Sigmoid colon (tissue), 7 donors: ENCODE results near the gene AHNAK. TPM values are rescaled to one million over a fixed set of nuclear protein-coding genes. Genes with fewer than 3 reads are reported as not detected.

ENCODE experiments used
- DNase-seq: peaks from one replicate; pipeline ENCODE4 v3.0.0-alpha.2; 2019
- H3K27ac ChIP-seq, 4 donors: fragments of 200-600 bp; sonication (generic); one replicate each; pipeline ENCODE4 v1.5.1; 2016 to 2019; ENCODE audit warnings: mild to moderate bottlenecking in 1 of 4
- H3K27me3 ChIP-seq, 3 donors: fragments of 200-600 bp; sonication (generic); one replicate each; pipeline ENCODE4 v1.5.1; 2019; ENCODE audit warnings: mild to moderate bottlenecking in 1 of 3
- H3K36me3 ChIP-seq, 4 donors: fragments of 200-600 bp; sonication (generic); one replicate each; pipeline ENCODE4 v1.5.1; 2016 to 2019
- H3K4me1 ChIP-seq, 4 donors: fragments of 200-600 bp; sonication (generic); one replicate each; pipeline ENCODE4 v1.5.1; 2017 to 2019
- H3K4me3 ChIP-seq, 4 donors: fragments of 200-600 bp; sonication (generic); one replicate each; pipeline ENCODE4 v1.5.1; 2017 to 2019; ENCODE audit warnings: mild to moderate bottlenecking in 2 of 4, moderate library complexity in 1 of 4
- H3K9me3 ChIP-seq, 4 donors: fragments of 200-600 bp in 3 of 4; sonication (generic) in 3 of 4; one replicate each; pipeline versions ENCODE4 v1.5.1 to v1.6.1; 2013 to 2019
- EP300 ChIP-seq, 4 donors: sonication (generic); formaldehyde crosslinking; IDR thresholded peaks; one replicate each; pipeline ENCODE4 v1.6.1; 2017; ENCODE audit warnings: antibody characterized with exemption in 4 of 4
- POLR2A ChIP-seq, 2 donors: fragments of 450-650 bp; IDR thresholded peaks; one replicate each; pipeline ENCODE4 v1.6.1; 2016; ENCODE audit warnings: antibody characterized with exemption in 2 of 2, mild to moderate bottlenecking in 2 of 2, moderate library complexity in 2 of 2
- POLR2AphosphoS5 ChIP-seq, 4 donors: sonication (generic); formaldehyde crosslinking; IDR thresholded peaks; one replicate each; pipeline ENCODE4 v1.6.1; 2017; ENCODE audit warnings: antibody characterized with exemption in 4 of 4
- WGBS, 2 donors: extraction: QIAGEN DNeasy Blood & Tissue Kit; methylation state at CpG; one replicate each; pipeline ENCODE4 v1.1.7; 2013; 5-methylcytosine and 5-hydroxymethylcytosine counted together
- intact Hi-C: fragments of 100-400 bp; cut with DNase I; formaldehyde crosslinking; loops from one replicate; pipeline ENCODE4 v1.15.1; 2023
- polyA plus RNA-seq, 3 donors: library from polyadenylated mRNA; stranded (reverse); fragments of 200-250 nt; gene quantifications; one replicate each; pipeline ENCODE4 v1.2.3, GENCODE V29; 2013
- total RNA-seq, 4 donors: library from RNA; depleted of rRNA; stranded (reverse); fragments of >200 nt; gene quantifications; one replicate each; pipeline ENCODE4 v1.1.0, GENCODE V29; 2016
- TF ChIP-seq, protein P1 (sequence below), 4 experiments: fragments of 450-650 bp in 3 of 4; fragments of 200-600 bp in 1 of 4; IDR thresholded peaks; one replicate each; pipeline ENCODE4 v1.5.1; 2016 to 2019; ENCODE audit warnings: antibody characterized with exemption in 4 of 4, mild to moderate bottlenecking in 3 of 4, moderate library complexity in 2 of 4
- donor health status: healthy with polysubstance abuse.
- donor health status: Bipolar disorder and iron deficiency.
- donor health status: healthy.

AHNAK gene
- total and polyA plus RNA-seq, 7 donors = 82.3 to 1,294 (median 751) TPM

DNA sequence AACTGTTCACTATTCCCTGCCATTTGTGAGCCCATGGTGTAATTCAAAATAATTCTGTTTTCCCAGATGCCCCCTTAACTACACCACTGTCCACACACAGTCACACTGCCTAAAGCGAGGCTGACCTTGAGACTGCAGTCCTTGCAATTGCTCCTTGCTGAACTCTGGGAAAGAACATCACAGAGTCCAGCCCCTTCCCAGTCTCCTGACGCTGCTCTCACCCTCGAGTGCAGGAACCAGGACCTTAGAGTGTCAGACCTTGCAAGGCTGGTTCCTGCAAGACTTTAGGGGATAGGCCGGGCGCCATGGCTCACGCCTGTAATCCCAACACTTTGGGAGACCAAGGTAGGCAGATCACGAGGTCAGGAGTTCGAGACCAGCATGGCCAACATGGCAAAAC, 33.6 kb downstream of the AHNAK start:
- TF ChIP-seq POLR2AphosphoS5 (IDR thresholded peaks at IDR 0.05) = peak in 1 of 4 donors; percentile 7
- TF ChIP-seq, protein P1, sequence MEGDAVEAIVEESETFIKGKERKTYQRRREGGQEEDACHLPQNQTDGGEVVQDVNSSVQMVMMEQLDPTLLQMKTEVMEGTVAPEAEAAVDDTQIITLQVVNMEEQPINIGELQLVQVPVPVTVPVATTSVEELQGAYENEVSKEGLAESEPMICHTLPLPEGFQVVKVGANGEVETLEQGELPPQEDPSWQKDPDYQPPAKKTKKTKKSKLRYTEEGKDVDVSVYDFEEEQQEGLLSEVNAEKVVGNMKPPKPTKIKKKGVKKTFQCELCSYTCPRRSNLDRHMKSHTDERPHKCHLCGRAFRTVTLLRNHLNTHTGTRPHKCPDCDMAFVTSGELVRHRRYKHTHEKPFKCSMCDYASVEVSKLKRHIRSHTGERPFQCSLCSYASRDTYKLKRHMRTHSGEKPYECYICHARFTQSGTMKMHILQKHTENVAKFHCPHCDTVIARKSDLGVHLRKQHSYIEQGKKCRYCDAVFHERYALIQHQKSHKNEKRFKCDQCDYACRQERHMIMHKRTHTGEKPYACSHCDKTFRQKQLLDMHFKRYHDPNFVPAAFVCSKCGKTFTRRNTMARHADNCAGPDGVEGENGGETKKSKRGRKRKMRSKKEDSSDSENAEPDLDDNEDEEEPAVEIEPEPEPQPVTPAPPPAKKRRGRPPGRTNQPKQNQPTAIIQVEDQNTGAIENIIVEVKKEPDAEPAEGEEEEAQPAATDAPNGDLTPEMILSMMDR (IDR thresholded peaks at IDR 0.05) = no peak
- no peak for TF ChIP-seq POLR2A (IDR thresholded peaks at IDR 0.05)
- 87 to 89% methylated on average over 8 of the region's 8 CpGs for WGBS, 2 donors
- H3K4me1 ChIP-seq = peaks cover 0 to 62% (median 45%) of the 10 kb centered on the region in 4 donors

DNA sequence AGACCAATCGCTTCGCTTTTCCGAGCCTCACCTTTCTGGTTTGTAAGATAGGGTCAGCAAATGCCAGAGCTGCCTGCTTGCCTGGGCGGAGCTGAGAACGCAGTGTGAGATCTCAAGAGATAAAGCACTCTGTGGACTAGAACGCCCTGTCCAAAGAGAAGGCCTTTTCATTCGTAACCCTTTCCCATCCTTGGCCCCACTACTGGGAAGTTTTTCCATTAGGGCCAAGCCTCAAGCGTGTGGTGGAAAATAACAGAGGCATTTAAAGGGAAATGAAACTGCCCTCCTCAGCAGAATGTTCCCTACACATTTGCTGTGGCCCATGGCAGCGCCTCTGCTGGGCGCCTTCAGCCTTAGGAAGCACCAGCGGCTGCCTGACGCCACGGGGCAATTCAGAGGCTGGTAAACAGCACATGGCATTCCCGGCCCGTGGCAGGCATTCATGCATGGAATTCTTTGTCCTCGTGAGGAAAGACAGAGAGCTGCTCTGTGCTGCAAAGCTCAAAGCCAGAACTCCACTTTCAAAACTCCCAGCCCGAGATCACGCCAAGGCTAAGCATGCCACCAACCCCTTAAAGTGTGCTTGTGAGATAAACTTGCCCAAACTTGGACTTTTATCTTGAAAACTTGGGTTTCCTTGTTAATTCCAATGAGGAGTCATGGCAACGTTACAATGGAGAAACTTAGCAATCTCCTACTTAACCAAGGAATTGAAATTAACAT, 38.1 kb downstream of the AHNAK start:
- intact Hi-C loops = loop anchor here (2.0 kb wide), 2 partner anchors 30 to 76 kb away; no protein-coding TSS in a partner anchor
- Histone ChIP-seq H3K4me3 (peak overlapping the region in 3 of 4 donors; percentile 18 to 23 (median 19)), H3K9me3 (no peaks in the 10 kb centered on the region), H3K4me1 (peaks cover 0 to 87% (median 76%) of the 10 kb centered on the region in 4 donors), H3K27me3 (no peaks in the 10 kb centered on the region), H3K36me3 (no peaks in the 10 kb centered on the region), H3K27ac (peak overlapping the region; percentile 83 to 89 (median 88))
- TF ChIP-seq EP300 (IDR thresholded peaks at IDR 0.05) (peak in 1 of 4 donors; percentile 83), POLR2AphosphoS5 (IDR thresholded peaks at IDR 0.05) (peak; percentile 44 to 88 (median 82)), POLR2A (IDR thresholded peaks at IDR 0.05) (peak in 1 of 2 donors; percentile 36)
- TF ChIP-seq, protein P1 (IDR thresholded peaks at IDR 0.05) = peak; percentile 33 to 72 (median 56)
- DNase-seq = peak; percentile 96
- WGBS, 2 donors = 8 to 29% methylated on average over 19 of the region's 19 CpGs

More for the DNA sequence above, 33.6 kb downstream of the AHNAK start:
- Histone ChIP-seq H3K27me3 (no peaks in the 10 kb centered on the region), H3K4me3 (no peak overlapping the region), H3K27ac (peak overlapping the region; percentile 57 to 89 (median 84)), H3K9me3 (no peaks in the 10 kb centered on the region), H3K36me3 (peaks cover 0 to 36% (median 17%) of the 10 kb centered on the region in 4 donors)
- no peak for DNase-seq
- intact Hi-C loops = no loop called here

DNA sequence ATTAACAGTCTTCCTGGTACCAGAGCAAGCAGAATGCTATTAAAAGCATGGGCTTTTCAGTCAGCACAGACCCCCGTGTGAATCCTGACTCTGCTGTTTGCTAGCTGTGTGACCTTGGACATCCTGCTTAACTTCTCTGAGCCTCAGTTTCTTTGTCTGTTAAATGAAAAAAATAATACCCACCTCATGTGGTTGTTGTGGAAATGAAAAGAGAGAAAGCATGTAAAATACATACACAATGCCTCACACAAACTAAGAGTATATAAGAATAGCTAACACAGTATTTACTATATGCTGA, 39.5 kb downstream of the AHNAK start:
- DNase-seq = no peak
- Histone ChIP-seq H3K4me3 (no peak overlapping the region), H3K9me3 (no peaks in the 10 kb centered on the region), H3K36me3 (no peaks in the 10 kb centered on the region), H3K4me1 (peaks cover 0 to 98% (median 84%) of the 10 kb centered on the region in 4 donors), H3K27me3 (no peaks in the 10 kb centered on the region), H3K27ac (peak overlapping the region; percentile 83 to 89 (median 88))
- TF ChIP-seq POLR2A (IDR thresholded peaks at IDR 0.05) = no peak
- TF ChIP-seq, protein P1 (IDR thresholded peaks at IDR 0.05) = no peak
- no peak for TF ChIP-seq EP300 (IDR thresholded peaks at IDR 0.05)
- no peak for TF ChIP-seq POLR2AphosphoS5 (IDR thresholded peaks at IDR 0.05)
- 78 to 80% methylated on average over 1 of the region's 1 CpG for WGBS, 2 donors
- intact Hi-C loops = loop anchor here (2.0 kb wide), 1 partner anchor 38 kb away; no protein-coding TSS in a partner anchor

DNA sequence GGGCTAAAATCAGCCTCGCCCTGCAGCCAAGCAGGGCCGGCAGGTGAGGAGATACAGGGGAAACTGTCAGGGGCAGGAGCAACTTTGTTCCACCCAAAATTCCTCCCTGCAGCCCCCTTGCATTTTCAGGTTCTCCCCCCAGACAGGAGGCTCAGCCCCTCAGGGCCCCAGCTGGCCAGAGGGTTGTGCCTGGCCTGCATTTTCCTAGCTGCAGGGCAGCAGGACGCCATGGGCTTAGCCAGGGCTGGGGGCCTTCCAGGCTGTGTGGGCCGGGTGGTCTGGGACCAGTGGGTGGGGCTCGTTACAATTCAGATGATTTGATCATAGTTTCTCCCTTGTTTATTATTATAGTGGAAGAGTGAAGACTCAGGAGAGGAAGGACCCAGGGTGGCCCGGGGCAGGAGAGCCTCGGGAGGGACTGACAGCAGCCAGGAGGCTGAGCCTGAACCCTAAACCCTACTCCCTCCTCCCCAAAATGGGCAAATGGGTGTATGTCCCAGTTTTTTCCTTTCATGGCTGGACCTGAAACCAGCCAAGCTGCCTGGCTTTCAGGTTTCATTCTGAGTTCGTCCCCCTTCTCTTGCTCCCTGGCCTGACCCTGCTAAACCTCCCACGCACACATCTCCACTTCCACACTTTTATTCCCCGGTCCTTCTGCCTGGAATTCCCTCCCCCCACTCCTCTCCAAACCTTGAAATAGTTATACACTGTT, 40.0 kb downstream of the AHNAK start:
- Histone ChIP-seq H3K27ac (peak overlapping the region; percentile 83 to 89 (median 88)), H3K4me1 (peaks cover 0 to 98% (median 87%) of the 10 kb centered on the region in 4 donors), H3K9me3 (no peaks in the 10 kb centered on the region), H3K36me3 (no peaks in the 10 kb centered on the region), H3K27me3 (no peaks in the 10 kb centered on the region), H3K4me3 (no peak overlapping the region)
- WGBS, 2 donors = 65 to 75% methylated on average over 10 of the region's 10 CpGs
- DNase-seq = no peak
- intact Hi-C loops = loop anchor here (2.0 kb wide), 1 partner anchor 38 kb away; no protein-coding TSS in a partner anchor
- TF ChIP-seq, protein P1 (IDR thresholded peaks at IDR 0.05) = no peak
- TF ChIP-seq EP300 (IDR thresholded peaks at IDR 0.05) (no peak), POLR2A (IDR thresholded peaks at IDR 0.05) (no peak), POLR2AphosphoS5 (IDR thresholded peaks at IDR 0.05) (no peak)
